Measurements from ENCODE around the gene ZFYVE19. TPM values are rescaled to one million over a fixed set of nuclear protein-coding genes. Genes with fewer than 3 reads are reported as not detected.

Gene ZFYVE19
- total and polyA plus RNA-seq, 2 of the 13 experiments (the other 11 are each of a cell fraction or from before 2014, with no cell fraction given), result 23.3 to 44.0 TPM

DNA sequence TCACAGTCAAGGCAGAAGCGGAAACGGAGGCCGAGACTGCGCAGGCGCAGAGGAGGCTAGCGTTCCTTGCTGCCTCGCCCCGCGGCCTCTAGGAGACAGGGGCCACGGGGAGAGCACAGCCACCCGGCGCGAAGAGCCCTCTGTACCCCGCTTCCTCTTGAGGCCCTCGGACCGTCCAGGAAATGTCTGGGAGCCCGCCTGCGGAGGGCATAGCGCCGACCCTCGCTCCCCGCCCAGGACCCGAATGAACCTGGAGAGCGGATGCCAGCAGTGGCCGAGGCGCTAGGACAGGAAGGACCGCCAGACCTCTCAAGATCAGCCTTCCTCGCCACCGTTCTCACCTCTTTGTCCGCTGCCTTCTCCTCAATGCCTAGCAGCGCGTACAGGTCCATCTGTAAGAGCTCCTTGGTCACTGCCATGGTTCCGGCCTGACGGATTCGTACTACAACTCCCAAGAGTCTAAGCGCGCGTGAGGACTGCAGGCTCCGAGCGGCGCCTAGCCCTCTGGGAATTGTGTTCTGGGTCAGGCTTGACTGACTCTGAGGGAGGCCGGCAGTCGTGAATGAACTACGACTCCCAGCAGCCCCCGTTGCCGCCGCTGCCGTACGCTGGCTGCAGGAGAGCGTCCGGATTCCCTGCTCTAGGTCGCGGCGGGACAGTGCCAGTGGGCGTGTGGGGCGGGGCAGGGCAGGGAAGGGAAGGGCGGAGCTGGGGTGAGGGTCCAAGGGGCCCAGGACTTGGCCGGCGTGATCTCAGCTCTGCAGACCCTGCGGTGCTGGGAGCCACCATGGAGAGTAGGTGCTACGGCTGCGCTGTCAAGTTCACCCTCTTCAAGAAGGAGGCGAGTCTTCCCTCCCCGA is at the start of gene ZFYVE19, which contains the start of gene DNAJC17 (continued):
- TF ChIP-seq, protein P1, sequence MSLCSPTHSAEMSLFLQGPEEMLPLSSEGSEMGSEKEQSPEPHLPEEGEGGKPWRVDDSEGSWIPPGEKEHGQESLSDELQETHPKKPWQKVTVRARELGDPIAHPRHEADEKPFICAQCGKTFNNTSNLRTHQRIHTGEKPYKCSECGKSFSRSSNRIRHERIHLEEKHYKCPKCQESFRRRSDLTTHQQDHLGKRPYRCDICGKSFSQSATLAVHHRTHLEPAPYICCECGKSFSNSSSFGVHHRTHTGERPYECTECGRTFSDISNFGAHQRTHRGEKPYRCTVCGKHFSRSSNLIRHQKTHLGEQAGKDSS (CRISPR knock-in tag; IDR thresholded peaks at IDR 0.05; ENCODE audit: borderline replicate concordance, low read depth), result no peak
- TF ChIP-seq, protein P2, sequence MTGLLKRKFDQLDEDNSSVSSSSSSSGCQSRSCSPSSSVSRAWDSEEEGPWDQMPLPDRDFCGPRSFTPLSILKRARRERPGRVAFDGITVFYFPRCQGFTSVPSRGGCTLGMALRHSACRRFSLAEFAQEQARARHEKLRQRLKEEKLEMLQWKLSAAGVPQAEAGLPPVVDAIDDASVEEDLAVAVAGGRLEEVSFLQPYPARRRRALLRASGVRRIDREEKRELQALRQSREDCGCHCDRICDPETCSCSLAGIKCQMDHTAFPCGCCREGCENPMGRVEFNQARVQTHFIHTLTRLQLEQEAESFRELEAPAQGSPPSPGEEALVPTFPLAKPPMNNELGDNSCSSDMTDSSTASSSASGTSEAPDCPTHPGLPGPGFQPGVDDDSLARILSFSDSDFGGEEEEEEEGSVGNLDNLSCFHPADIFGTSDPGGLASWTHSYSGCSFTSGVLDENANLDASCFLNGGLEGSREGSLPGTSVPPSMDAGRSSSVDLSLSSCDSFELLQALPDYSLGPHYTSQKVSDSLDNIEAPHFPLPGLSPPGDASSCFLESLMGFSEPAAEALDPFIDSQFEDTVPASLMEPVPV (CRISPR knock-in tag; IDR thresholded peaks at IDR 0.05), result peak; percentile 88; the same call in 1 of the 2 replicates
- TF ChIP-seq FOXM1 (CRISPR knock-in tag; IDR thresholded peaks at IDR 0.05) (0 out of 2 replicates have a peak, but pooled peaks have one; percentile 14), NFE2 (CRISPR knock-in tag; IDR thresholded peaks at IDR 0.05) (no peak), ZNF354B (CRISPR knock-in tag; IDR thresholded peaks at IDR 0.05) (0 out of 2 replicates have a peak, but pooled peaks have one; percentile 66), MYC (CRISPR knock-in tag; IDR thresholded peaks at IDR 0.05; ENCODE audit: borderline replicate concordance) (no peak; the same call in 1 of the 2 replicates), ZNF441 (CRISPR knock-in tag; IDR thresholded peaks at IDR 0.05; ENCODE audit: borderline replicate concordance) (peak; percentile 39; the same call in 1 of the 2 replicates), ZMAT3 (CRISPR knock-in tag; conservative IDR thresholded peaks at IDR 0.05) (peak; percentile 66), SRSF1 (optimal IDR thresholded peaks at IDR 0.05; ENCODE audit: low read depth, low read length) (peak; percentile 44), SIX1 (CRISPR knock-in tag; IDR thresholded peaks at IDR 0.05; ENCODE audit: borderline replicate concordance) (0 out of 2 replicates have a peak, but pooled peaks have one; percentile 34), KMT2A (CRISPR knock-in tag; IDR thresholded peaks at IDR 0.05) (peak; percentile 36; the same call in 1 of the 2 replicates)
- TF ChIP-seq, protein P3, sequence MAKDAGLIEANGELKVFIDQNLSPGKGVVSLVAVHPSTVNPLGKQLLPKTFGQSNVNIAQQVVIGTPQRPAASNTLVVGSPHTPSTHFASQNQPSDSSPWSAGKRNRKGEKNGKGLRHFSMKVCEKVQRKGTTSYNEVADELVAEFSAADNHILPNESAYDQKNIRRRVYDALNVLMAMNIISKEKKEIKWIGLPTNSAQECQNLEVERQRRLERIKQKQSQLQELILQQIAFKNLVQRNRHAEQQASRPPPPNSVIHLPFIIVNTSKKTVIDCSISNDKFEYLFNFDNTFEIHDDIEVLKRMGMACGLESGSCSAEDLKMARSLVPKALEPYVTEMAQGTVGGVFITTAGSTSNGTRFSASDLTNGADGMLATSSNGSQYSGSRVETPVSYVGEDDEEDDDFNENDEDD (CRISPR knock-in tag; IDR thresholded peaks at IDR 0.05; ENCODE audit: borderline replicate concordance), result peak; percentile 78; the same call in 1 of the 2 replicates
- TF ChIP-seq, protein P4, sequence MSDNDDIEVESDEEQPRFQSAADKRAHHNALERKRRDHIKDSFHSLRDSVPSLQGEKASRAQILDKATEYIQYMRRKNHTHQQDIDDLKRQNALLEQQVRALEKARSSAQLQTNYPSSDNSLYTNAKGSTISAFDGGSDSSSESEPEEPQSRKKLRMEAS (IDR thresholded peaks at IDR 0.05), result peak; percentile 68
- TF ChIP-seq, protein P5, sequence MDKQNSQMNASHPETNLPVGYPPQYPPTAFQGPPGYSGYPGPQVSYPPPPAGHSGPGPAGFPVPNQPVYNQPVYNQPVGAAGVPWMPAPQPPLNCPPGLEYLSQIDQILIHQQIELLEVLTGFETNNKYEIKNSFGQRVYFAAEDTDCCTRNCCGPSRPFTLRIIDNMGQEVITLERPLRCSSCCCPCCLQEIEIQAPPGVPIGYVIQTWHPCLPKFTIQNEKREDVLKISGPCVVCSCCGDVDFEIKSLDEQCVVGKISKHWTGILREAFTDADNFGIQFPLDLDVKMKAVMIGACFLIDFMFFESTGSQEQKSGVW (CRISPR knock-in tag; IDR thresholded peaks at IDR 0.05; ENCODE audit: borderline replicate concordance), result no peak
- TF ChIP-seq, protein P6, sequence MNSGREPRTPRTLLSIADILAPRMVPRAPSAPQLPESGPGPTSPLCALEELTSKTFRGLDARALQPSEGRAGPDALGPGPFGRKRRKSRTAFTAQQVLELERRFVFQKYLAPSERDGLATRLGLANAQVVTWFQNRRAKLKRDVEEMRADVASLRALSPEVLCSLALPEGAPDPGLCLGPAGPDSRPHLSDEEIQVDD (CRISPR knock-in tag; IDR thresholded peaks at IDR 0.05; ENCODE audit: borderline replicate concordance), result peak; percentile 58; the same call in 1 of the 2 replicates
- TF ChIP-seq, protein P7, sequence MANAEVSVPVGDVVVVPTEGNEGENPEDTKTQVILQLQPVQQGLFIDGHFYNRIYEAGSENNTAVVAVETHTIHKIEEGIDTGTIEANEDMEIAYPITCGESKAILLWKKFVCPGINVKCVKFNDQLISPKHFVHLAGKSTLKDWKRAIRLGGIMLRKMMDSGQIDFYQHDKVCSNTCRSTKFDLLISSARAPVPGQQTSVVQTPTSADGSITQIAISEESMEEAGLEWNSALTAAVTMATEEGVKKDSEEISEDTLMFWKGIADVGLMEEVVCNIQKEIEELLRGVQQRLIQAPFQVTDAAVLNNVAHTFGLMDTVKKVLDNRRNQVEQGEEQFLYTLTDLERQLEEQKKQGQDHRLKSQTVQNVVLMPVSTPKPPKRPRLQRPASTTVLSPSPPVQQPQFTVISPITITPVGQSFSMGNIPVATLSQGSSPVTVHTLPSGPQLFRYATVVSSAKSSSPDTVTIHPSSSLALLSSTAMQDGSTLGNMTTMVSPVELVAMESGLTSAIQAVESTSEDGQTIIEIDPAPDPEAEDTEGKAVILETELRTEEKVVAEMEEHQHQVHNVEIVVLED (CRISPR knock-in tag; IDR thresholded peaks at IDR 0.05; ENCODE audit: borderline replicate concordance), result peak; percentile 99
- TF ChIP-seq, protein P8, sequence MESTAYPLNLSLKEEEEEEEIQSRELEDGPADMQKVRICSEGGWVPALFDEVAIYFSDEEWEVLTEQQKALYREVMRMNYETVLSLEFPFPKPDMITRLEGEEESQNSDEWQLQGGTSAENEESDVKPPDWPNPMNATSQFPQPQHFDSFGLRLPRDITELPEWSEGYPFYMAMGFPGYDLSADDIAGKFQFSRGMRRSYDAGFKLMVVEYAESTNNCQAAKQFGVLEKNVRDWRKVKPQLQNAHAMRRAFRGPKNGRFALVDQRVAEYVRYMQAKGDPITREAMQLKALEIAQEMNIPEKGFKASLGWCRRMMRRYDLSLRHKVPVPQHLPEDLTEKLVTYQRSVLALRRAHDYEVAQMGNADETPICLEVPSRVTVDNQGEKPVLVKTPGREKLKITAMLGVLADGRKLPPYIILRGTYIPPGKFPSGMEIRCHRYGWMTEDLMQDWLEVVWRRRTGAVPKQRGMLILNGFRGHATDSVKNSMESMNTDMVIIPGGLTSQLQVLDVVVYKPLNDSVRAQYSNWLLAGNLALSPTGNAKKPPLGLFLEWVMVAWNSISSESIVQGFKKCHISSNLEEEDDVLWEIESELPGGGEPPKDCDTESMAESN (CRISPR knock-in tag; conservative IDR thresholded peaks at IDR 0.05), result peak; percentile 68

Data from HepG2 (cell line).